ENCODE data around the gene TBC1D22A. TPM values are rescaled to one million over a fixed set of nuclear protein-coding genes. Genes with fewer than 3 reads are reported as not detected.

TBC1D22A gene
- total and polyA plus RNA-seq, 2 experiments from 2014 or later, result 15.3 to 19.8 TPM

GRCh38 chr22:46728470-46728869, 34.0 kb upstream of the TBC1D22A start:
- TF ChIP-seq EZH2phosphoT487 (IDR thresholded peaks at IDR 0.05; ENCODE audit: low read depth, severe bottlenecking, unreplicated experiment) (no peak), EZH2 (IDR thresholded peaks at IDR 0.05; ENCODE audit: borderline replicate concordance) (no peak)
- TF ChIP-seq, protein P1, sequence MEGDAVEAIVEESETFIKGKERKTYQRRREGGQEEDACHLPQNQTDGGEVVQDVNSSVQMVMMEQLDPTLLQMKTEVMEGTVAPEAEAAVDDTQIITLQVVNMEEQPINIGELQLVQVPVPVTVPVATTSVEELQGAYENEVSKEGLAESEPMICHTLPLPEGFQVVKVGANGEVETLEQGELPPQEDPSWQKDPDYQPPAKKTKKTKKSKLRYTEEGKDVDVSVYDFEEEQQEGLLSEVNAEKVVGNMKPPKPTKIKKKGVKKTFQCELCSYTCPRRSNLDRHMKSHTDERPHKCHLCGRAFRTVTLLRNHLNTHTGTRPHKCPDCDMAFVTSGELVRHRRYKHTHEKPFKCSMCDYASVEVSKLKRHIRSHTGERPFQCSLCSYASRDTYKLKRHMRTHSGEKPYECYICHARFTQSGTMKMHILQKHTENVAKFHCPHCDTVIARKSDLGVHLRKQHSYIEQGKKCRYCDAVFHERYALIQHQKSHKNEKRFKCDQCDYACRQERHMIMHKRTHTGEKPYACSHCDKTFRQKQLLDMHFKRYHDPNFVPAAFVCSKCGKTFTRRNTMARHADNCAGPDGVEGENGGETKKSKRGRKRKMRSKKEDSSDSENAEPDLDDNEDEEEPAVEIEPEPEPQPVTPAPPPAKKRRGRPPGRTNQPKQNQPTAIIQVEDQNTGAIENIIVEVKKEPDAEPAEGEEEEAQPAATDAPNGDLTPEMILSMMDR (IDR thresholded peaks at IDR 0.05; ENCODE audit: poor library complexity), result no peak
- H3K4me1 ChIP-seq (ENCODE audit: insufficient read depth), result peaks cover 45% of the 10 kb centered on the region
- H3K27ac ChIP-seq, result peak overlapping the region; percentile 48
- 64% methylated on average over 11 of the region's 11 CpGs for WGBS (ENCODE audit: low lambda C conversion rate, missing lambda C conversion rate)
- no peaks in the 10 kb centered on the region for H3K9me2 ChIP-seq (replicated peaks; ENCODE audit: insufficient read depth)
- H3K79me2 ChIP-seq, result peaks cover 97% of the 10 kb centered on the region
- H2AFZ ChIP-seq, result no peak overlapping the region
- peak; percentile 37 for DNase-seq (ENCODE audit: low spot score)
- no peak overlapping the region for H3K4me3 ChIP-seq
- H3K36me3 ChIP-seq (replicated peaks; ENCODE audit: insufficient read depth, low read depth), result no peaks in the 10 kb centered on the region
- no peaks in the 10 kb centered on the region for H3K9me3 ChIP-seq (ENCODE audit: low read depth)
- H4K20me1 ChIP-seq (ENCODE audit: insufficient read depth, poor library complexity, severe bottlenecking), result peaks cover 83% of the 10 kb centered on the region
- no peaks in the 10 kb centered on the region for H3K27me3 ChIP-seq
- H3K4me2 ChIP-seq, result no peak overlapping the region

GRCh38 chr22:46730568-46731245, 31.7 kb upstream of the TBC1D22A start:
- DNase-seq (ENCODE audit: low spot score), result peak; percentile 57
- H3K27me3 ChIP-seq, result no peaks in the 10 kb centered on the region
- H3K4me3 ChIP-seq, result no peak overlapping the region
- no peaks in the 10 kb centered on the region for H3K9me2 ChIP-seq (replicated peaks; ENCODE audit: insufficient read depth)
- H2AFZ ChIP-seq, result no peak overlapping the region
- peak overlapping the region; percentile 48 for H3K27ac ChIP-seq
- peaks cover 90% of the 10 kb centered on the region for H4K20me1 ChIP-seq (ENCODE audit: insufficient read depth, poor library complexity, severe bottlenecking)
- H3K4me1 ChIP-seq (ENCODE audit: insufficient read depth), result peaks cover 59% of the 10 kb centered on the region
- H3K79me2 ChIP-seq, result peaks cover 95% of the 10 kb centered on the region
- H3K9me3 ChIP-seq (ENCODE audit: low read depth), result no peaks in the 10 kb centered on the region
- H3K36me3 ChIP-seq (replicated peaks; ENCODE audit: insufficient read depth, low read depth), result no peaks in the 10 kb centered on the region
- 75% methylated on average over 9 of the region's 9 CpGs for WGBS (ENCODE audit: low lambda C conversion rate, missing lambda C conversion rate)
- H3K4me2 ChIP-seq, result peak overlapping the region; percentile 54
- no peak for TF ChIP-seq EZH2phosphoT487 (IDR thresholded peaks at IDR 0.05; ENCODE audit: low read depth, severe bottlenecking, unreplicated experiment)
- TF ChIP-seq EZH2 (IDR thresholded peaks at IDR 0.05; ENCODE audit: borderline replicate concordance), result no peak
- TF ChIP-seq, protein P1 (IDR thresholded peaks at IDR 0.05; ENCODE audit: poor library complexity), result no peak

GRCh38 chr22:46731246-46732040, 31.0 kb upstream of the TBC1D22A start:
- H3K36me3 ChIP-seq (replicated peaks; ENCODE audit: insufficient read depth, low read depth), result no peaks in the 10 kb centered on the region
- WGBS (ENCODE audit: low lambda C conversion rate, missing lambda C conversion rate), result 74% methylated on average over 17 of the region's 22 CpGs
- H3K27me3 ChIP-seq, result no peaks in the 10 kb centered on the region
- H3K4me2 ChIP-seq, result peak overlapping the region; percentile 54
- DNase-seq (ENCODE audit: low spot score), result peak; percentile 65
- H3K27ac ChIP-seq, result peak overlapping the region; percentile 48
- no peak overlapping the region for H3K4me3 ChIP-seq
- H4K20me1 ChIP-seq (ENCODE audit: insufficient read depth, poor library complexity, severe bottlenecking), result peaks cover 90% of the 10 kb centered on the region
- TF ChIP-seq, protein P1 (IDR thresholded peaks at IDR 0.05; ENCODE audit: poor library complexity), result no peak
- TF ChIP-seq EZH2phosphoT487 (IDR thresholded peaks at IDR 0.05; ENCODE audit: low read depth, severe bottlenecking, unreplicated experiment) (no peak), EZH2 (IDR thresholded peaks at IDR 0.05; ENCODE audit: borderline replicate concordance) (no peak)
- no peak overlapping the region for H2AFZ ChIP-seq
- no peaks in the 10 kb centered on the region for H3K9me3 ChIP-seq (ENCODE audit: low read depth)
- H3K9me2 ChIP-seq (replicated peaks; ENCODE audit: insufficient read depth), result no peaks in the 10 kb centered on the region
- H3K4me1 ChIP-seq (ENCODE audit: insufficient read depth), result peaks cover 59% of the 10 kb centered on the region
- peaks cover 95% of the 10 kb centered on the region for H3K79me2 ChIP-seq
